NCI-H128 (cell line): ENCODE measurements around the gene PTPRG.

Source experiments
- DNase-seq: peaks from one replicate; lab custom pipeline; 2025; ENCODE audit not compliant: unreplicated experiment; lab: John Stamatoyannopoulos, UW

Gene PTPRG

DNA sequence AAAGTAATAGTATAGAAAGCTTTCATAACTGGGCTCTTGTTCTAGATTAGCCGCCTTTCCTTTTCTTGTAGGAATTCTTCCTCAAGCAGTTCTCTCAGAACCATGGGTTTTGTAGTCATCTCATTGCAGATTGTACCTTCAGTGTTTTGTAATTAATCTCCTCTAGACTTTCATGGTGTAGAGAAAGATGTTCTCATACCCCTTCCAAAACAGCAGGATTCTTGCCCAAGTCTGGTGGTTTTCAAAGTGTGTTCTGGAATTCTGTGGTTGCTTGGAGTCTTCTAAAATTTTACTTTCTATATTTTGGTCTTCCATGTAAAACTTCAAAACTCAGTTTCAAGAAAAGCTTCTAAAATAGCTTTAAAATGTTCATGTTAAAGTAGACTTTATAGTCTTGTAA is 293.8 kb downstream of the PTPRG start:
- DNase-seq: no peak

DNA sequence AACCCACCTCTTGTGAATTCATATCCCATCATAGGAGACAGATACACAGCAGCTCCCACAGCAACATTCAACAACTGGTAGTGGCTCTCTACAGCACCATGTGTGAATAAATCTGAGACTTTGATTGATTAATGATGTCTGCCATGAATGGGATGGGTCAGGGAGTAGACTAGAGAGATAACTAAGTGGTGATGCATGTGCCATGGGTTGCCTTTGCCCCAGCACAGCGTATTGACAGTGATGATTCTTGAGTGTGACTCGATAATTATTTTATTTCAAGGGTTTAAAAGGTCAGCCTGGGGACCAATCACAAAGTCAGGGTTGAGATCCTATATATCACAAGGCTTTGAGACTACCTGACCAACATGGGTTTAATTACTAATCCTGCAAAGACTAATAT is 295.9 kb downstream of the PTPRG start:
- DNase-seq: no peak

- no peak for DNase-seq
Observed at GRCh38 chr3:61858054-61858453, 296.7 kb downstream of the PTPRG start.

GRCh38 chr3:61861410-61861809 is 300.0 kb downstream of the PTPRG start:
- no peak for DNase-seq

- no peak for DNase-seq
Observed at GRCh38 chr3:61862614-61863289, 301.4 kb downstream of the PTPRG start.

GRCh38 chr3:61863579-61863978 is 302.2 kb downstream of the PTPRG start:
- no peak for DNase-seq

GRCh38 chr3:61864886-61865285 is 303.5 kb downstream of the PTPRG start:
- no peak for DNase-seq

GRCh38 chr3:61865466-61866152 is 304.2 kb downstream of the PTPRG start:
- no peak for DNase-seq

DNA sequence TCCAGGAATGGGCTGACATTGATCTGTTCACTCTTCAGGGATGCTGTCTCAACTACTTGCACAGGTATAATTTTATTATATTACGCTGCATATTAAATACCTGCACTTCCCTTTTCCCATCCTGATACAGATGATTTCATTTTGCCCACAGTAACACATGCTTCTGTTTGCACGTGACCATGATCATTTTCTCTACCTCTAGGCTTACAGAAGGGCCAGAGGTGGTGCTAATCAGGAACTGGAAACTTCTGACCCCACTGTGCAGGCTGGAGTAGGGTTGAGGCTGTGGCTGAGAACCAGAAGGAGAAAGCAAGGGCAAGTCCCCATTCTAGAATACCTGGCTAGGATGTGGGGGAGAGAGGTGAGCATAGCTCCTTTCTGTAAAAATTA is 304.8 kb downstream of the PTPRG start:
- DNase-seq: no peak

- DNase-seq: no peak
Observed at GRCh38 chr3:61866961-61867461, 305.6 kb downstream of the PTPRG start.

GRCh38 chr3:61868499-61868898 is 307.1 kb downstream of the PTPRG start:
- DNase-seq: no peak

DNA sequence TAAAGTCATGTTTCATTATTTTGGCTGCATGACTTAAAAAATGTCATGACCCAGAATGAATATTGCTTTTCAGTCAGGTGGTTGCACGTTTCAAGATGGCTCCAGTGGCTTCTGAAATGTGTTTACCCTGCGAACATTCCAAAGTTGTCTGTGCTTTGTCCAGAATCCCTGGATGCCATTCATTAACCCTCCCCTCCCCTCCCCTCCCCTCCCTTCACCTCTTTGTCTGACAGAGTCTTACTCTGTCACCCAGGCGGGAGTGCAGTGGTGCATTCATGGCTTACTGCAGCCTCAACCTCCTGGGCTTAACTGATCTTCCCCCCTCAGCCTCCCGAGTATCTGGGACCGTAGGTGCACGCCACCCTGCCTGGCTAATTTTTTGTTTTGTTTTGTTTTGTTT is 308.0 kb downstream of the PTPRG start:
- DNase-seq: no peak

- DNase-seq: no peak
Observed at GRCh38 chr3:61871644-61872043, 310.3 kb downstream of the PTPRG start.

DNA sequence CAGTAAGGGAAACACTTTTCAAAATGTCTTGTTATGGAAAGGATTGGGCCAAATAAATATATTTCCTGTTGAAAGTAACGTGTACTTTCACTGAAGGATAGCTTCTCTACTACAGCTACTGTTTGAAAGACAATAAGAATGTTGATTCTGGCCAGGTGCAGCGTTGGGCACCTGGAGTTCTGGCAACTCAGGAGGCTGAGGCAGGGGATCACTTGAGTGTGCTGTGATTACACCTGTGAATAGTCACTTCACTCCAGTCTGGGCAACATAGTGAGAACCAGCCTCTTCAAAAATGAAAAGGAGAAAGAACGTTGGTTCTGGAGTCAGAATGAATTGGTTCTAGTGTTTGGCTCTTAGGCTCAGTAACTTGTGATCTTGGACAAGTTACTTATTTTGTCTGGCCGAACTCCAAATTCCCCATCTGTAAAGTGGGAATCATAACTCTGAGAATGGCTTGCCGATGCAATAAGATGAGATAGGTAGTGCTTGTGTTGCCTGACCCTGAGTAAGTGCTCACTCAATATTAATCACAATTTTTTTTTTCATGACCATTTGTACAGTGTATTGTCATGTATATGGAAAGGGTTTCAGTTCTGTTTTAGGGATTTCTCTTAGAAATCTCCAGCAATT is 310.8 kb downstream of the PTPRG start:
- DNase-seq: no peak

- DNase-seq: no peak
Observed at GRCh38 chr3:61875046-61875844, 313.9 kb downstream of the PTPRG start.

DNA sequence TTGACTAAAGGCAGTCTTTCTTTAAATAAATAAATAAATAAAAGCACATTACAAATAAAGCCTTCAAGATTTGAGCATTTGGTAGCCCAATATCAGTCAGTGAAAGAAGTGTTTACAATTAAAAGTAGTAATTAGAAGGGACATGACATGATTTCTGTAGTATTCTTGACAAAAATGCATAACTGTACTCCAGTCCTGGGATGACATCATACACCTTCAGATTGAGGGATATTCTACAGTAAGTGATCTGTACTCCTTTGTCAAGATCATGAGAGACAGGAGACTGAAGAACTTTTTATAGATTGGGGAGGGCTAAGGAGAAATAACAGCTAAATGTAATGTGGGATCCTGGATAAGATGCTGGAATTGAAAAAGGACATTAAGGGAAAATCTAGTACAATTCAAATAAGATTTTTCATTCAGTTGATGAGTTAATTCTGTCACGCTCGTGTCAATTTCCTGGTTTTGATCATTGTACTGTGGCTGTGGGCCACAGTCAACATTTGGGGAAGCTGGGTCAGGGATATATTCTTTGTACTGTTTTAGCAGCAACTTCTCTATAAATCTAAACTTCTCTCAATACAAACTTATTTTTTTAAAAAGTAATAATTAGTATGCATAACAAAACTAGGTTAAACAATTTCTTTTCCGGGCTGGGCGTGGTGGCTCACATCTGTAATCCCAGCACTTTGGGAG is 314.8 kb downstream of the PTPRG start:
- DNase-seq: no peak

DNA sequence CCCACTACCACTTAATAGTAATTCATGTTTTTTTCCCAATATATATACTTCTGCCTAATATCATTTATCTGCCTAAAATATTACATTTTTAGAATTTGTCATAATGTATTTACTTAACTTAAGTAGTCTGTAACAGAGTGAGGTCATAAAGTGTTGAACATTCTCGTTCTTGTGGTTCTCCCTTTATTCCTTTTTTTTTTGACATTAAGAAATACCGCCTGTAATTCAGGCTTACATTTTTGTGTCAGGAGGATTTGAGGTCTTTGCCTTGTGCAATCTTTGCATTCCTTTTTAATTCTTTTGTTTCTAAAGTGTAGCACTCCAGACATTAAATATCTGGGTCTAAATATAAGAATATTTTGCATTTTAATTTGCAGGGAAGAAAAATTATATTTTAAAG is 315.4 kb downstream of the PTPRG start:
- no peak for DNase-seq

DNA sequence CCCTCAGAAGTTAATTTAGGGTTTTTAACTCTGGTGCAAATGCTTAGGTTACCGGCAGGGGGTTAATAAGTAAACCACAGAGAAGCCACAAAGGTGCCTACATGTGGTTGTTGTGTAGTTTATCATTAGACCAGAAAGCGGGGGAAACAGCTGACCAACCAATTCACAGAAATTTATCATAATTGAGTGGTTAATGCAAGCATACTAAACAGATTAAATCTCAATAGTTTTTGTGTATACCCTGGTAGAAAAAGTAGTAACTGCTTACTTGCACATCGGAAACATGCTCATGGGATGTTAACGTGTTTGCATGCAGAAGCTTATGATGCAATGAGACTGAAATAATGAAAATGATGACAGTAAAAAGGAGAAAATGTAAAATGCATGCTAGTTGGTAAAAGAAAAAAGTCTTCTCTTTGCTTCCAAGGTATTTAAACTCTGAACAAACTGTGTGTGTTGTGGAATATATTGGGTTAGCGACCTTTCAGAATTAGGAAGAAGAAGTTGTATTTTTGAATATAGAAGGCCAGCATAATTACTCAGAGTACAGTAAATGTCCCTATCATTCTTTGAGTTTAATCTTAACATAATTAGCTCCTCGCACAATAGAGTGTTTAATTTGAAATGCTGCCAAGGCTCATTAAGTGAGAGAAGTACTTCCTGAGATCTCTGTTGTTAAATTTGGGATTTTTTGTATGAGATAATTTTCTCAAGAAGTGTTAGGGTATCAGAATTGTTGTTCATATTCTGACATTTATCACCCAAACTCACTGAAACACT is 316.2 kb downstream of the PTPRG start:
- no peak for DNase-seq

- no peak for DNase-seq
Observed at GRCh38 chr3:61882253-61882652, 320.9 kb downstream of the PTPRG start.

- no peak for DNase-seq
Observed at GRCh38 chr3:61884794-61885193, 323.4 kb downstream of the PTPRG start.
